22Rv1 (cell line): ENCODE results near the gene CORO1C.

ENCODE experiments used
- H3K27ac ChIP-seq: fragments of 450-650 bp; 2 replicates; pipeline ENCODE4 v1.5.1; 2017
- CTCF ChIP-seq: fragments of 450-650 bp; IDR thresholded peaks from 2 replicates; pipeline ENCODE4 v1.5.1; 2017; ENCODE audit warnings: mild to moderate bottlenecking
- ZFX ChIP-seq: fragments of 450-650 bp; IDR thresholded peaks from 2 replicates; pipeline ENCODE4 v1.6.1; 2017; ENCODE audit warnings: antibody characterized with exemption, borderline replicate concordance

The CORO1C gene

GRCh38 chr12:108627134-108627920 lies 104.0 kb downstream of the CORO1C start:
- no peak overlapping the region for H3K27ac ChIP-seq
- TF ChIP-seq CTCF (no peak), ZFX (no peak)

GRCh38 chr12:108625228-108625627 lies 106.1 kb downstream of the CORO1C start:
- TF ChIP-seq ZFX, result no peak
- no peak for TF ChIP-seq CTCF
- H3K27ac ChIP-seq, result no peak overlapping the region

GRCh38 chr12:108623577-108623976 lies 107.7 kb downstream of the CORO1C start:
- H3K27ac ChIP-seq, result no peak overlapping the region
- TF ChIP-seq ZFX, result no peak

GRCh38 chr12:108622921-108623514 lies 108.3 kb downstream of the CORO1C start:
- no peak overlapping the region for H3K27ac ChIP-seq
- TF ChIP-seq CTCF, result no peak
- no peak for TF ChIP-seq ZFX

- TF ChIP-seq ZFX, result no peak
- no peak for TF ChIP-seq CTCF
- H3K27ac ChIP-seq, result no peak overlapping the region
These were observed 108.9 kb downstream of the CORO1C start for GRCh38 chr12:108622421-108622820.

GRCh38 chr12:108621161-108621560 lies 110.2 kb downstream of the CORO1C start:
- TF ChIP-seq ZFX (no peak), CTCF (no peak)
- H3K27ac ChIP-seq, result no peak overlapping the region

- no peak overlapping the region for H3K27ac ChIP-seq
- no peak for TF ChIP-seq ZFX
These were observed 111.0 kb downstream of the CORO1C start for GRCh38 chr12:108620236-108620879.
